ENCODE results near the gene NPB.
A peak's percentile ranks its signal among the peaks of the same experiment; 100 is the strongest.

GRCh38 chr17:81906476-81907218 lies 4.6 kb downstream of the NPB start:
- TF ChIP-seq, protein P1, sequence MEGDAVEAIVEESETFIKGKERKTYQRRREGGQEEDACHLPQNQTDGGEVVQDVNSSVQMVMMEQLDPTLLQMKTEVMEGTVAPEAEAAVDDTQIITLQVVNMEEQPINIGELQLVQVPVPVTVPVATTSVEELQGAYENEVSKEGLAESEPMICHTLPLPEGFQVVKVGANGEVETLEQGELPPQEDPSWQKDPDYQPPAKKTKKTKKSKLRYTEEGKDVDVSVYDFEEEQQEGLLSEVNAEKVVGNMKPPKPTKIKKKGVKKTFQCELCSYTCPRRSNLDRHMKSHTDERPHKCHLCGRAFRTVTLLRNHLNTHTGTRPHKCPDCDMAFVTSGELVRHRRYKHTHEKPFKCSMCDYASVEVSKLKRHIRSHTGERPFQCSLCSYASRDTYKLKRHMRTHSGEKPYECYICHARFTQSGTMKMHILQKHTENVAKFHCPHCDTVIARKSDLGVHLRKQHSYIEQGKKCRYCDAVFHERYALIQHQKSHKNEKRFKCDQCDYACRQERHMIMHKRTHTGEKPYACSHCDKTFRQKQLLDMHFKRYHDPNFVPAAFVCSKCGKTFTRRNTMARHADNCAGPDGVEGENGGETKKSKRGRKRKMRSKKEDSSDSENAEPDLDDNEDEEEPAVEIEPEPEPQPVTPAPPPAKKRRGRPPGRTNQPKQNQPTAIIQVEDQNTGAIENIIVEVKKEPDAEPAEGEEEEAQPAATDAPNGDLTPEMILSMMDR (IDR thresholded peaks at IDR 0.05; ENCODE audit: low read length), result peak; percentile 15; the same call in 1 of the 2 replicates
- no peak for TF ChIP-seq EZH2 (optimal IDR thresholded peaks at IDR 0.05; ENCODE audit: low read depth, low read length)
- TF ChIP-seq EZH2phosphoT487 (IDR thresholded peaks at IDR 0.05; ENCODE audit: low read length), result no peak
